GM19238 (cell line): Measurements from ENCODE around the gene PPP1R13B.
A peak's percentile ranks its signal among the peaks of the same experiment; 100 is the strongest.

Experiments
- DNase-seq: peaks from one replicate; pipeline ENCODE4 v3.0.0; 2011; ENCODE audit warnings: low spot score; ENCODE audit not compliant: insufficient read length

PPP1R13B gene

GRCh38 chr14:103715052-103716000 is 132.0 kb downstream of the PPP1R13B start, which contains the start of the genes XRCC3 and ZFYVE21:
XRCC3 (minus strand) TSS chr14:103715451; CDS start chr14:103711087, 4,364 bp downstream.
ZFYVE21 (plus strand) TSS chr14:103715810; CDS start chr14:103715842, 32 bp downstream.
- peak; percentile 100 for DNase-seq

- no peak for DNase-seq
These were observed 133.2 kb downstream of the PPP1R13B start for GRCh38 chr14:103714063-103714724.

GRCh38 chr14:103713304-103714062 is 133.9 kb downstream of the PPP1R13B start:
- DNase-seq: no peak

GRCh38 chr14:103712633-103713247 is 134.6 kb downstream of the PPP1R13B start:
- DNase-seq: no peak

GRCh38 chr14:103711516-103712431 is 135.6 kb downstream of the PPP1R13B start:
- DNase-seq: no peak

- no peak for DNase-seq
These were observed 136.5 kb downstream of the PPP1R13B start for GRCh38 chr14:103710771-103711377.

- no peak for DNase-seq
These were observed 137.6 kb downstream of the PPP1R13B start for GRCh38 chr14:103709814-103710213.

GRCh38 chr14:103708750-103709187 is 138.6 kb downstream of the PPP1R13B start:
- DNase-seq: no peak

- no peak for DNase-seq
These were observed 139.8 kb downstream of the PPP1R13B start for GRCh38 chr14:103707329-103708263.

- no peak for DNase-seq
These were observed 140.6 kb downstream of the PPP1R13B start for GRCh38 chr14:103706551-103707328.

- no peak for DNase-seq
These were observed 141.7 kb downstream of the PPP1R13B start for GRCh38 chr14:103705504-103706284.

- DNase-seq: no peak
These were observed 142.3 kb downstream of the PPP1R13B start for GRCh38 chr14:103705118-103705503.

GRCh38 chr14:103704708-103705107 is 142.7 kb downstream of the PPP1R13B start:
- DNase-seq: no peak

GRCh38 chr14:103703433-103704385 is 143.7 kb downstream of the PPP1R13B start:
- DNase-seq: no peak
